ENCODE measurements around the gene SRRD.

The SRRD gene

GRCh38 chr22:26453216-26453615 is 30.5 kb upstream of the SRRD start:
- DNase-seq (ENCODE audit: low read depth): no peak

DNA sequence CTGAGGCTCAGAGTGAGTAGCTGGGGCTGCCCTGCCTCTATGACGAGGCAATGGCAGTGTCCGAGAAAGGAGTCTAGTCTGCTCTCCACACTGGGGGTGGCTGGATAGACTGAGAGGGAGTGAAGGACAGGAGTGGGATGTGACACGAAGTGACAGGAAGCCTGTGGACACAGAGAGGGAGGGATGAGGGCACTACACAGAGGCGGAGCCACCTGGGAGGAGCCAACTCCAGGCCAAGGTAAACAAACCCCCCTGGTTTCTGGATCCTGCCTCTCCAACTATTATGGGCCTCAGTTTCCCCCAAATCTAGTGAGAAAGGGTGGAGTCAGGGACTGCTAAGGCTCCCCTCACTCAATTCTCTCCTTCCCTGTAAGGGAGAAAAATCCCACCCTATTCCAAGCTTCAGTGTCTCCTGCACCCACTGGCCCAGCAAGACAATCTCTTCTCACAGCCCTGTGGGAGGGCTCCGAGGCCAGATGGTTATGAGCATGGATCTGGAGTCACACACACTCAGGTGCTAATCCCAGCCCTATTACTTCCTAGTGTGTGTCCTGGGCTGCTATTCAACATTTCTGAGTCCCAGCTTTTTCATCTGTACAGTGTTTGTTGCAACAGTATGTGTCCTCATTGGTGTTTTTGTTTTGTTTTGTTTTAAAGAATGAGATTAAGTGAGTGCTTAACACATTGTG is 29.7 kb upstream of the SRRD start:
- no peak for DNase-seq (ENCODE audit: low read depth)

- no peak for DNase-seq (ENCODE audit: low read depth)
Observed at GRCh38 chr22:26457661-26458272, 25.9 kb upstream of the SRRD start.

- DNase-seq (ENCODE audit: low read depth): no peak
Observed at GRCh38 chr22:26460202-26460601, 23.5 kb upstream of the SRRD start.

DNA sequence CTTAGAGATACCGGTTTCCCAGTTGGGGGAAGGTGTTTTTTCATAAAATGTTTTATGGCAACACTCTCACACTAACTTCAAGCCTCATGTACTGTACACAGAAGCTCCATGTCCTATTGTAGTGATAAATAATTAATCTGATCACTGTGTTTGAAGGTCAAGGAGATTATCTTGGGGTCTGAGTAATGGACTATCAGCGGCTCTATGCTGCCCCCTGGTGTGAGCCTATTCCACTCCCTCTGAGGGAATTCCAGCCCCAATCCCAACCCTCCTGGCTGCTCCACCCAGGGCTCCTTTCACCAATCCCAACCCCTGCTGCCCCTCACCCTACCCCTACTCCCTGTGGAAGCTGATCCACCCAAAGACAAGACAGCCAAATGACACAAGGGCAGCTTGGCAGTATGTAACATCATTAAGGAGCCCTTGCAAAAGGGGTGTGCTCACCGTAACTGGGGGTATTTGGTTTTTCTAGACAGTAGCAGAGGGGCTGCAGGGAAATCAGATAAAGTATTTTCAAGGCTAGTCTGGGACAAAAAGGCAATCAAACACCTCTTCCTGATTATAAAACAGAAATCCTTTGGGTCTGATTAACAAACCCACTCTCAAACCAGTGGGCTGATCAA is 22.4 kb upstream of the SRRD start:
- DNase-seq (ENCODE audit: low read depth): no peak

GRCh38 chr22:26462051-26462450 is 21.6 kb upstream of the SRRD start:
- no peak for DNase-seq (ENCODE audit: low read depth)

DNA sequence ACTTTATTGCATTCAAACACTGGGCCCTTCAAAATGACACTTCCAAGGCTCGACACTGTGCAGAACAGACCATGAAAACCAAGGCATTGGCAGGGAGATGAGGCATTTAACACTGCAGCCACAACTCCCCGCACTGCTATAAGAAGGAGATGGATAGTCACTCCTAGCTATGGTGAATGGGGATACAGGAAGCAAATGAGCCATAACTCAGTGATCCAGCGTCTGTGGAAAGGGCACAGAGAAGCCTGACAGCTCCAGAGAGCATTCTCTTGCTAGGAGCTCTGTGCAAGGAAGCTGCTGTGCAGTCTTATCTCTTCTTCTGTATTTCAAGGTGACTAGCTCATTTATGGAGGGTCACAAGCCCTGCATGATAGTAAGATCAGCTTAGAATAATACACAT is 21.0 kb upstream of the SRRD start:
- DNase-seq (ENCODE audit: low read depth): no peak

DNA sequence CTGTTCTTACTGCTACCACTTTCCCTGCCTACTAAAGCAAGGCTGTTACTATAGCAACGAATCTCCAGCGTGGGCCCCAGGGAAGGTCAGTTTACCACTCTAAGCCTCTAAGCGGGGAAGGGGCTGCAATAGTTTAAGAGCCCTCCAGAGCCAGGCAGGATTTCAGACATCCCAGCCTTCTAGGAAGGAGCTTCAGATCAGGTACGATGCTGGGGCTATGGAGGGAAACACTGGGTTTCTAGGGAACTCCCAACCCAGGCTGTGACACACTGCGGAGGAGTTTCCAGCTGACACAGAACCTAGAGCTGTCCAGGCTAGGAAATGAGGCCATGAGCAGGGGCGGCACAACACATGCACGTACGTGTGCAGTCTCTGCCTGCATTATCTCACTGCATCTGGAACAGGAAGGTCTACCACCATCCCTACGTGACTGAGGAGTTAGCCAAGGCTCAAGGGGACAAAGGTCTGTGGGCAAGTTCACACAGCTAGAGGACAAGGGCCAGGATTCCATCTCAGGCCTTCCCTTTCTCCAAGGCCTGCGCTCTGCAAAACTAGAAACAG is 20.5 kb upstream of the SRRD start:
- DNase-seq (ENCODE audit: low read depth): no peak

- DNase-seq (ENCODE audit: low read depth): no peak
Observed at GRCh38 chr22:26463688-26464087, 20.0 kb upstream of the SRRD start.

GRCh38 chr22:26464312-26464711 is 19.4 kb upstream of the SRRD start:
- DNase-seq (ENCODE audit: low read depth): no peak

DNA sequence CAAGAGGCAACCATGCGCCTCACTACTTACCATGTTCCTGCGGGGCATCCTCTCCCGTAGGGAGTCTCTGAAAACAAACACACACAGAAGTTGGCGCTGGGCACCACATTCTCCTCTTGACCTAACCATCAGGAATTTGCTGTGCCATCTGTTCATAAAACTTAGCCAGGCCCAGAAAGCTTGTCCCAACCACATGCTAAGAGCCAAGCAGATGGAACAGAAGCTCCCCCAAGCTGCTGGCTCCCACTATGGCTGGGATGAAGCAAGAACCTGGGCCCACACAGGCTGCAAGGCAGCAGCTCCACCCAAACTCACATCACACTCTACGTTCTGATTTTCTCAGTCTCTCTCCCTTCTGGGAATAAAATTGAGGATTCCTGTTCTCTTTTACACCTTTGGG is 17.5 kb upstream of the SRRD start:
- DNase-seq (ENCODE audit: low read depth): no peak

- DNase-seq (ENCODE audit: low read depth): no peak
Observed at GRCh38 chr22:26470807-26471206, 12.9 kb upstream of the SRRD start.

DNA sequence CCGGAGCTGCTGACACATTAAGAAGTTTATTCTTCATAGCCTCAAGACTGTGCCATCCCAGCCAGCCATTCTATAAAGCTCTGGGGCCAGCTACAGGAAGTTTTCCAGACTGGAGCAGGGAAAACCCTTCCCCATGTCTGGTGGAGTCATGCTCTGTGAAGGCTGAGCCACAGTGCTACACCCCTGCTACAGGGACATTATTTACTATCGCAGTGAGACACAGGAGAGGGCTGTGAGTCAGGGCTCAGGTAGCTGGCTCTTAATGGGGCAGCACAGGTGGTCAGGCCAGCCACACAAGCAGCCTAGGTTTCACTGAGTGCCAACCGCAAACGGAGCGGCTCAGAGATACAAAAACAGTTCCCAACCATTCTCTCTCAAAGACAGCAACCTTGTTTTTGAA is 12.2 kb upstream of the SRRD start:
- DNase-seq (ENCODE audit: low read depth): no peak

GRCh38 chr22:26474682-26475081 is 9.0 kb upstream of the SRRD start:
- no peak for DNase-seq (ENCODE audit: low read depth)

DNA sequence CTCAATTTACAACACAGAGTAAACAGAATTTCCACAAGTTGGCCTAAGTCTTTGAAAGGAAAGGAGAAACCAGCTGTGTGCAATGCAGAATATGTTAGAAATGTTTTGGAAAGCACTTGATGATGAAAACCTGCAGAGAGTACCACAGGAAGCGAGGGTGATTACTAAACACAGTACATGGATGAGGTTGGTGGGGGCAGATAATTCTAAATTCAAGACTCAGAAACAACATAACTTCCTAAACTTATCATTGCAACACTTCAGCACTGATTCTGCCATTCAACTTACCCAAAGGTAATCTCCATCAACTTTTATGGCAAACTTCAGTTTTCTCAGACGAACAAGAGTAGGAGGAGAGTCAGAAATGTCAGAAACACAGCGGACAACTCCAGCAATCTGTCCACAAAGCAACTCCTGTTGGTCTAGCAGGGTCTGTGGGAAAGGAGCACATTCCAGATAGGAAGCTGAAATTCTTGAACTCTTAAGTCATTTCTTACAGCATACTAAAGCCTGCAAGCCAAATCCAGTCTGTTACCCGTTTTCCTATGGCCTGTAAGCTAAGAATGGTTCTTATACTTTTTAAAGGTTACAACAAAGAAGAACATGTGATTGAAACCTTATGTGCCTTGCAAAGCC is 6.9 kb upstream of the SRRD start:
- DNase-seq (ENCODE audit: low read depth): no peak

GRCh38 chr22:26477341-26477731 is 6.3 kb upstream of the SRRD start:
- no peak for DNase-seq (ENCODE audit: low read depth)

GRCh38 chr22:26479043-26479791 is 4.5 kb upstream of the SRRD start:
- no peak for DNase-seq (ENCODE audit: low read depth)

- DNase-seq (ENCODE audit: low read depth): no peak
Observed at GRCh38 chr22:26479792-26480610, 3.7 kb upstream of the SRRD start.

- no peak for DNase-seq (ENCODE audit: low read depth)
Observed at GRCh38 chr22:26480611-26480932, 3.1 kb upstream of the SRRD start.

- DNase-seq (ENCODE audit: low read depth): no peak
Observed at GRCh38 chr22:26481112-26481693, 2.5 kb upstream of the SRRD start.

DNA sequence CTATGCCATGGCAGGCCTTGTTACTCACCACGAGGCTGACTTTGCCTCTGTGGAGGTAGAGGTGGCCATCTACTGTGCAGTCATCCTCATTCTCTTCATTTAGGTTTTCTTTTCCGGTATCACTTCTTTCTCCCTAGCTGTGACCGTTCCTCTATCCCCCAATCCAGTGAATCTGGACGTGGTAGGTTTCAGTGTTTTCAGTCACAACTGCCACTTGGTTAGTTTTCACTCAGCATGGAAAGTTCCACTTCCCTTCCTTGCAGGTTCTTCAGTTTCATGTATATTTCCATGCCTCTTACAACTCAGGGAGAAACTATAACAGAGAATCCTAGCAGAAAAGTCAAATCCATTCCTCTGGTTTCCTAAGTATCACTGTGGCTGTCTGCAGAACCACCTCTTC is 2.0 kb upstream of the SRRD start:
- DNase-seq (ENCODE audit: low read depth): no peak

Data from stimulated activated CD8-positive, alpha-beta memory T cell treated with anti-CD3 and anti-CD28 coated beads, Interleukin-12 subunit alpha, Interleukin-12 subunit beta, amount 100 ng/mL, for 4 hours (primary cell).